ENCODE measurements around the gene CDK14.

- TF ChIP-seq POLR2A (IDR thresholded peaks at IDR 0.05) (no peak), CTCF (IDR thresholded peaks at IDR 0.05) (no peak), EP300 (IDR thresholded peaks at IDR 0.05) (no peak)
Observed at GRCh38 chr7:90738249-90738648, 142.1 kb downstream of the CDK14 start.
